ENCODE data around the gene AGAP5.
"Not testable (repeated sequence)": the region's sequence is repeated elsewhere in the genome, so short reads cannot be mapped to it uniquely, and the experiment has no call there.

DNA sequence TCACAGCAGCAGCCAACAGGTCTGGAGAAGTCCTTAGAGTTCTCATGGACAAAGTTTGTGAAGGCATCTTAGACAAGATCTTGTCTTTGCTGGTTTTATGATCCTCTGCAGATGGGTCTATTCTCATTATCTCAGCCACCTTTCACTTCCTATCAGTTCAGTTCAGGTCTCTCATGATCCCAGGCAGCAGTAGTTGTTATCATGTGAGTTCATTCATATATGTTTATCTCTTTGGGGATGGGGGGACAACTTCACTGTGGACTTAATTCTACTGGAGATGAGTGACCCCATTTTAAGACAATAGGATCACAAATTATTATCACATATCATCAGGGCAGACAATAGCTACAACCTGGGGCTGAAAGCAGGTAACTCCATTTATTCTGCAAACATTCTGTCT, 6.0 kb upstream of the AGAP5 start:
- TF ChIP-seq, protein P1, sequence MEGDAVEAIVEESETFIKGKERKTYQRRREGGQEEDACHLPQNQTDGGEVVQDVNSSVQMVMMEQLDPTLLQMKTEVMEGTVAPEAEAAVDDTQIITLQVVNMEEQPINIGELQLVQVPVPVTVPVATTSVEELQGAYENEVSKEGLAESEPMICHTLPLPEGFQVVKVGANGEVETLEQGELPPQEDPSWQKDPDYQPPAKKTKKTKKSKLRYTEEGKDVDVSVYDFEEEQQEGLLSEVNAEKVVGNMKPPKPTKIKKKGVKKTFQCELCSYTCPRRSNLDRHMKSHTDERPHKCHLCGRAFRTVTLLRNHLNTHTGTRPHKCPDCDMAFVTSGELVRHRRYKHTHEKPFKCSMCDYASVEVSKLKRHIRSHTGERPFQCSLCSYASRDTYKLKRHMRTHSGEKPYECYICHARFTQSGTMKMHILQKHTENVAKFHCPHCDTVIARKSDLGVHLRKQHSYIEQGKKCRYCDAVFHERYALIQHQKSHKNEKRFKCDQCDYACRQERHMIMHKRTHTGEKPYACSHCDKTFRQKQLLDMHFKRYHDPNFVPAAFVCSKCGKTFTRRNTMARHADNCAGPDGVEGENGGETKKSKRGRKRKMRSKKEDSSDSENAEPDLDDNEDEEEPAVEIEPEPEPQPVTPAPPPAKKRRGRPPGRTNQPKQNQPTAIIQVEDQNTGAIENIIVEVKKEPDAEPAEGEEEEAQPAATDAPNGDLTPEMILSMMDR (IDR thresholded peaks at IDR 0.05; ENCODE audit: low read depth, low read length, poor library complexity, severe bottlenecking) = not testable (repeated sequence)
- TF ChIP-seq EZH2phosphoT487 (IDR thresholded peaks at IDR 0.05; ENCODE audit: borderline replicate concordance, low read length) = not testable (repeated sequence)

All from DOHH2 (cell line).